HepG2 (cell line): ENCODE measurements around the gene GPC3. TPM values are rescaled to one million over a fixed set of nuclear protein-coding genes. Genes with fewer than 3 reads are reported as not detected.
A peak's percentile ranks its signal among the peaks of the same experiment; 100 is the strongest.

Experiments
- ATAC-seq: fragments of 200-7000 bp; cut with Tn5 transposase; 3 replicates; pipeline ENCODE4 v1.9.1; 2020; ENCODE audit warnings: mild to moderate bottlenecking, moderate library complexity
- BruUV-seq: library from RNA; stranded (reverse); fragments of 400-500 nt; replicated peaks from 2 replicates; lab custom pipeline; 2021; lab: Mats Ljungman, UMichigan
- CTCF ChIA-PET: fragments of 300-600 bp; formaldehyde crosslinking; extraction: SDS; loops from one replicate; lab custom pipeline; 2021; ENCODE audit warnings: low total read pairs, inconsistent platforms, low intra/inter-chr PET ratio; lab: Yijun Ruan, JAX
- POLR2A ChIA-PET: fragments of 350-600 bp; sonication (Branson Sonifier 250); formaldehyde crosslinking; loops from one replicate; lab custom pipeline; 2020; ENCODE audit warnings: antibody characterized with exemption, inconsistent platforms; lab: Yijun Ruan, JAX
- DNase-seq: peaks from one replicate; pipeline ENCODE4 v3.0.0-alpha.2; 2015; ENCODE audit warnings: low spot score
- FAIRE-seq: peaks from 3 replicates; lab custom pipeline; 2011; peaks lifted over from hg19 to GRCh38; lab: Jason Lieb, UNC
- H2AFZ ChIP-seq: one replicate; pipeline ENCODE4 v1.6.1; 2011; ENCODE audit warnings: low read length, inconsistent platforms
- H3K27ac ChIP-seq: fragments of 300-600 bp; 3 replicates; pipeline ENCODE4 v1.8.0; 2011; ENCODE audit warnings: mixed run types, mild to moderate bottlenecking, mixed read lengths, low read length, inconsistent platforms; ENCODE audit not compliant: insufficient read depth; ENCODE audit errors: extremely low read length
- H3K27me3 ChIP-seq, 2 experiments: fragments of 200-600 bp in 1 of 2; 2 replicates in 1 of 2; 3 replicates in 1 of 2; pipeline versions ENCODE4 v1.6.0 to v1.8.0; 2011; ENCODE audit warnings: low read length in 2 of 2, mild to moderate bottlenecking in 2 of 2, moderate library complexity in 2 of 2, inconsistent platforms in 1 of 2; ENCODE audit not compliant: insufficient read depth in 2 of 2, control insufficient read depth in 1 of 2
- H3K36me3 ChIP-seq, 2 experiments: fragments of 200-600 bp in 1 of 2; replicated peaks in 1 of 2; 2 replicates in 1 of 2; 3 replicates in 1 of 2; pipeline versions ENCODE4 v1.5.1 to v1.8.0; 2011; ENCODE audit warnings: low read length in 2 of 2, inconsistent platforms in 1 of 2; ENCODE audit not compliant: insufficient read depth in 2 of 2, control insufficient read depth in 1 of 2
- H3K4me1 ChIP-seq: 2 replicates; pipeline ENCODE4 v1.5.1; 2012; ENCODE audit warnings: low read length, inconsistent platforms; ENCODE audit not compliant: insufficient read depth
- H3K4me2 ChIP-seq: 2 replicates; pipeline ENCODE4 v1.6.0; 2011; ENCODE audit warnings: low read depth, low read length, inconsistent platforms
- H3K4me3 ChIP-seq, 3 experiments: fragments of 200-600 bp in 1 of 3; sonication (generic), shearing (Covaris generic) in 1 of 3; replicated peaks in 1 of 3; 2 replicates each; pipeline ENCODE4 v1.5.1; 2011 to 2016; ENCODE audit warnings: low read length in 3 of 3, inconsistent platforms in 2 of 3, low read depth in 2 of 3, mild to moderate bottlenecking in 2 of 3, control low read depth in 1 of 3, mixed read lengths in 1 of 3; ENCODE audit not compliant: insufficient read depth in 1 of 3
- H3K79me2 ChIP-seq: one replicate; pipeline ENCODE4 v1.6.1; 2011; ENCODE audit warnings: low read length, inconsistent platforms; ENCODE audit not compliant: insufficient read depth
- H3K9ac ChIP-seq: 2 replicates; pipeline ENCODE4 v1.6.0; 2011; ENCODE audit warnings: mild to moderate bottlenecking, low read depth, low read length, inconsistent platforms; ENCODE audit not compliant: insufficient read depth
- H3K9me3 ChIP-seq: 2 replicates; pipeline ENCODE4 v1.5.1; 2012; ENCODE audit warnings: mild to moderate bottlenecking, low read length
- H4K20me1 ChIP-seq: 2 replicates; pipeline ENCODE4 v1.6.0; 2011; ENCODE audit warnings: inconsistent platforms, mild to moderate bottlenecking, low read length, moderate library complexity; ENCODE audit not compliant: insufficient read depth
- RBM22 ChIP-seq: fragments of 200-400 bp; formaldehyde crosslinking; optimal IDR thresholded peaks from 2 replicates; pipeline ENCODE3; 2017; ENCODE audit warnings: mild to moderate bottlenecking, low read length, moderate library complexity
- TAF1 ChIP-seq: sonication (generic); formaldehyde crosslinking; IDR thresholded peaks from 2 replicates; pipeline ENCODE4 v1.4.0; 2020; ENCODE audit warnings: missing genetic modification reagents
- ZSCAN30 ChIP-seq: sonication (generic); formaldehyde crosslinking; IDR thresholded peaks from 2 replicates; pipeline ENCODE4 v1.5.0; 2020; ENCODE audit warnings: mild to moderate bottlenecking, missing genetic modification reagents
- WGBS: methylation state at CpG from one replicate; pipeline ENCODE4 v1.1.6; 2017; ENCODE audit warnings: low lambda C conversion rate; 5-methylcytosine and 5-hydroxymethylcytosine counted together
- in situ Hi-C: cut with HindIII; loops from 2 replicates; pipeline ENCODE4 v1.10.0; 2017; ENCODE audit warnings: low pct_unique_long_range_greater_than_20kb; ENCODE audit not compliant: extremely low pct_ligation_motif_present
- intact Hi-C: fragments of 100-400 bp; cut with micrococcal nuclease; formaldehyde crosslinking; loops from one replicate; pipeline ENCODE4 v1.10.0; 2022; ENCODE audit not compliant: unreplicated experiment
- polyA plus RNA-seq, 8 experiments: library from polyadenylated mRNA; depleted of rRNA in 3 of 8; stranded (reverse) in 7 of 8; unstranded in 1 of 8; fragments of >200 nt; fragmentation: Illumina TruSeq in 4 of 8; extraction: Trizol in 4 of 8; gene quantifications; 2 replicates each; pipeline versions ENCODE4 v1.2.1 to v1.2.3, GENCODE V29; 2011 to 2016; ENCODE audit warnings: low read depth in 4 of 8, missing spikeins in 1 of 8, mixed read lengths in 1 of 8; ENCODE audit not compliant: insufficient read depth in 1 of 8
- total RNA-seq, 5 experiments: library from RNA; depleted of rRNA; stranded (reverse); fragments of >200 nt; fragmentation: Illumina TruSeq; extraction: Trizol; gene quantifications; 2 replicates each; pipeline ENCODE4 v1.2.3, GENCODE V29; 2016; ENCODE audit warnings: low read depth in 1 of 5

Gene GPC3
- total and polyA plus RNA-seq, 2 of the 13 experiments (the other 11 are each of a cell fraction or from before 2014, with no cell fraction given): 1,799 to 3,263 TPM

- Histone ChIP-seq H3K27ac (no peak overlapping the region), H3K79me2 (peaks cover 60% of the 10 kb centered on the region), H4K20me1 (peaks cover 80% of the 10 kb centered on the region), H3K36me3 (peaks cover 1 to 11% of the 10 kb centered on the region in 2 experiments; a peak in 4 of 5 replicates), H3K4me2 (no peak overlapping the region), H3K4me3 (no peak overlapping the region), H2AFZ (no peak overlapping the region), H3K9ac (no peak overlapping the region), H3K9me3 (no peaks in the 10 kb centered on the region), H3K27me3 (no peaks in the 10 kb centered on the region), H3K4me1 (no peaks in the 10 kb centered on the region)
- BruUV-seq: no TSS peak
- WGBS: 97% methylated on average over 1 of the region's 1 CpG
- POLR2A ChIA-PET: no interaction called here
- intact Hi-C loops: no loop called here
- DNase-seq (no peak), ATAC-seq (no peak), FAIRE-seq (no peak)
- CTCF ChIA-PET: no interaction called here
- no peak for TF ChIP-seq ZSCAN30 (CRISPR knock-in tag)
- in situ Hi-C loops: no loop called here
These were observed 275.9 kb downstream of the GPC3 start for GRCh38 chrX:133709501-133709900.

GRCh38 chrX:133706890-133707289 is 278.5 kb downstream of the GPC3 start:
- Histone ChIP-seq H3K4me3 (no peak overlapping the region), H3K36me3 (peaks cover 1 to 15% of the 10 kb centered on the region in 2 experiments; a peak in 3 of 5 replicates), H3K27me3 (no peaks in the 10 kb centered on the region), H3K27ac (no peak overlapping the region), H3K4me2 (no peak overlapping the region), H4K20me1 (peaks cover 87% of the 10 kb centered on the region), H3K9me3 (no peaks in the 10 kb centered on the region), H3K79me2 (peaks cover 60% of the 10 kb centered on the region), H2AFZ (no peak overlapping the region), H3K9ac (no peak overlapping the region), H3K4me1 (no peaks in the 10 kb centered on the region)
- intact Hi-C loops (no loop called here), in situ Hi-C loops (no loop called here)
- WGBS: 94% methylated on average over 1 of the region's 1 CpG
- FAIRE-seq (no peak), DNase-seq (no peak), ATAC-seq (no peak)
- BruUV-seq: no TSS peak
- TF ChIP-seq TAF1 (CRISPR knock-in tag) (no peak), RBM22 (peak; percentile 94)
- ChIA-PET CTCF (no interaction called here), POLR2A (no interaction called here)
